HL-60 (cell line): Measurements from ENCODE around the gene MTA2.
"Not testable (repeated sequence)": the region's sequence is repeated elsewhere in the genome, so short reads cannot be mapped to it uniquely, and the experiment has no call there.

ENCODE experiments used
- CTCF ChIP-seq: IDR thresholded peaks from one replicate; pipeline ENCODE4 v1.5.1; 2011; ENCODE audit warnings: low read length, control low read depth, inconsistent platforms; ENCODE audit not compliant: insufficient read depth
- GABPA ChIP-seq: IDR thresholded peaks from 2 replicates; pipeline ENCODE4 v1.6.1; 2012; ENCODE audit warnings: low read depth
- POLR2AphosphoS5 ChIP-seq: IDR thresholded peaks from 2 replicates; pipeline ENCODE4 v1.6.1; 2012; ENCODE audit warnings: low read depth
- SPI1 ChIP-seq: IDR thresholded peaks from 2 replicates; pipeline ENCODE4 v1.6.1; 2012; ENCODE audit warnings: low read depth, mild to moderate bottlenecking, borderline replicate concordance
- TF ChIP-seq, protein P1 (sequence below): IDR thresholded peaks from 2 replicates; pipeline ENCODE4 v1.6.1; 2012; ENCODE audit warnings: low read depth; ENCODE audit not compliant: insufficient replicate concordance

DNA sequence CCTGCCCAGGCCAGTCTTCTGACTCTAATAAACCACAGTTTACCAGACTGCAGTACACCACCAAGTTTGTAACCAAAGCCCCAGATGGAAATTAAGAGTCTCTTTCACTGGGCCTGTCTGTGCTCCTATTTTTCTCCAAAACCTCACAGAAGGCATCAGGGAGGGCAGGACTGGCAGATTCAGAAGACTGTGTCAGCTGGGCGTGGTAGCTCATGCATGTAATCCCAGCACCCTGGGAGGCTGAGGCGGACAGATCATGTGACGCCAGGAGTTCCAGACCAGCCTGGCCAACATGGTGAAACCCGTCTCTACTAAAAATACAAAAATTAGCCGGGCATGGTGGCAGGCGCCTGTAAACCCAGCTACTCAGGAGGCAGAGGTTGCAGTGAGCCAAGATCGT lies 16.3 kb downstream of the MTA2 start:
- not testable (repeated sequence) for TF ChIP-seq CTCF, POLR2AphosphoS5, GABPA, SPI1
- TF ChIP-seq, protein P1, sequence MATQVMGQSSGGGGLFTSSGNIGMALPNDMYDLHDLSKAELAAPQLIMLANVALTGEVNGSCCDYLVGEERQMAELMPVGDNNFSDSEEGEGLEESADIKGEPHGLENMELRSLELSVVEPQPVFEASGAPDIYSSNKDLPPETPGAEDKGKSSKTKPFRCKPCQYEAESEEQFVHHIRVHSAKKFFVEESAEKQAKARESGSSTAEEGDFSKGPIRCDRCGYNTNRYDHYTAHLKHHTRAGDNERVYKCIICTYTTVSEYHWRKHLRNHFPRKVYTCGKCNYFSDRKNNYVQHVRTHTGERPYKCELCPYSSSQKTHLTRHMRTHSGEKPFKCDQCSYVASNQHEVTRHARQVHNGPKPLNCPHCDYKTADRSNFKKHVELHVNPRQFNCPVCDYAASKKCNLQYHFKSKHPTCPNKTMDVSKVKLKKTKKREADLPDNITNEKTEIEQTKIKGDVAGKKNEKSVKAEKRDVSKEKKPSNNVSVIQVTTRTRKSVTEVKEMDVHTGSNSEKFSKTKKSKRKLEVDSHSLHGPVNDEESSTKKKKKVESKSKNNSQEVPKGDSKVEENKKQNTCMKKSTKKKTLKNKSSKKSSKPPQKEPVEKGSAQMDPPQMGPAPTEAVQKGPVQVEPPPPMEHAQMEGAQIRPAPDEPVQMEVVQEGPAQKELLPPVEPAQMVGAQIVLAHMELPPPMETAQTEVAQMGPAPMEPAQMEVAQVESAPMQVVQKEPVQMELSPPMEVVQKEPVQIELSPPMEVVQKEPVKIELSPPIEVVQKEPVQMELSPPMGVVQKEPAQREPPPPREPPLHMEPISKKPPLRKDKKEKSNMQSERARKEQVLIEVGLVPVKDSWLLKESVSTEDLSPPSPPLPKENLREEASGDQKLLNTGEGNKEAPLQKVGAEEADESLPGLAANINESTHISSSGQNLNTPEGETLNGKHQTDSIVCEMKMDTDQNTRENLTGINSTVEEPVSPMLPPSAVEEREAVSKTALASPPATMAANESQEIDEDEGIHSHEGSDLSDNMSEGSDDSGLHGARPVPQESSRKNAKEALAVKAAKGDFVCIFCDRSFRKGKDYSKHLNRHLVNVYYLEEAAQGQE, result not testable (repeated sequence)
